K562 (cell line): Measurements from ENCODE around the gene MCIDAS. TPM values are rescaled to one million over a fixed set of nuclear protein-coding genes. Genes with fewer than 3 reads are reported as not detected.
A peak's percentile ranks its signal among the peaks of the same experiment; 100 is the strongest.

ENCODE experiments used
- ATF7 ChIP-seq: fragments of 450-650 bp; IDR thresholded peaks from 2 replicates; pipeline ENCODE4 v1.7.1; 2014; ENCODE audit warnings: mild to moderate bottlenecking, moderate library complexity
- MAZ ChIP-seq, 2 experiments: fragments of 450-650 bp in 1 of 2; sonication (generic) in 1 of 2; formaldehyde crosslinking; IDR thresholded peaks in 1 of 2; conservative IDR thresholded peaks in 1 of 2; 2 replicates each; pipeline versions ENCODE4 v1.4.0 to v1.5.0; 2020; ENCODE audit warnings: mild to moderate bottlenecking in 1 of 2, missing genetic modification reagents in 1 of 2
- SMAD4 ChIP-seq: fragments of 250-450 bp; sonication (Bioruptor Pico); conservative IDR thresholded peaks from 2 replicates; pipeline ENCODE4 v1.8.0; 2021; ENCODE audit warnings: inconsistent platforms, mild to moderate bottlenecking, moderate library complexity
- SMARCB1 ChIP-seq: IDR thresholded peaks from 2 replicates; pipeline ENCODE4 v1.6.1; 2011; ENCODE audit warnings: improper control_type of control experiment, low read depth; ENCODE audit not compliant: insufficient read length
- SMC3 ChIP-seq: conservative IDR thresholded peaks from 2 replicates; pipeline ENCODE4 v1.6.1; 2011; ENCODE audit warnings: low read depth, low read length, improper control_type of control experiment; ENCODE audit not compliant: insufficient read depth
- ZBTB5 ChIP-seq: fragments of 450-650 bp; IDR thresholded peaks from 2 replicates; pipeline ENCODE4 v1.6.1; 2017; ENCODE audit warnings: antibody characterized with exemption
- ZFP36 ChIP-seq: fragments of 150-350 bp; IDR thresholded peaks from 2 replicates; pipeline ENCODE4 v1.6.1; 2018; ENCODE audit warnings: low read length, low read depth; ENCODE audit not compliant: partially characterized antibody
- ZNF143 ChIP-seq: sonication (generic); formaldehyde crosslinking; IDR thresholded peaks from 2 replicates; pipeline ENCODE4 v1.9.0; 2022; ENCODE audit warnings: mild to moderate bottlenecking, missing genetic modification reagents
- ZNF174 ChIP-seq: fragments of 250-450 bp; sonication (Bioruptor Pico); IDR thresholded peaks from 2 replicates; pipeline ENCODE4 v1.4.0; 2020; ENCODE audit warnings: mild to moderate bottlenecking
- polyA plus RNA-seq, 8 experiments: library from polyadenylated mRNA; depleted of rRNA in 4 of 8; stranded (reverse) in 5 of 8; unstranded in 3 of 8; fragments of >200 nt; fragmentation: Nextera tagmentation in 2 of 8; fragmentation: Illumina TruSeq in 1 of 8; extraction: Ambion mirVana in 2 of 8; extraction: Trizol in 1 of 8; gene quantifications; 2 replicates each; pipeline versions ENCODE4 v1.2.1 to v1.2.3, GENCODE V29; 2011 to 2014; ENCODE audit warnings: inconsistent platforms in 1 of 8, missing spikeins in 1 of 8
- total RNA-seq, 7 experiments: library from RNA; depleted of rRNA in 6 of 7; stranded (reverse); fragments of >200 nt in 6 of 7; fragmentation: Illumina TruSeq in 2 of 7; extraction: Trizol in 2 of 7; gene quantifications; 2 replicates each; pipeline versions ENCODE4 v1.2.1 to v1.2.3, GENCODE V29; 2011 to 2021; ENCODE audit warnings: low replicate concordance in 1 of 7
- TF ChIP-seq, protein P1 (sequence below), 2 experiments: fragments of 450-650 bp; conservative IDR thresholded peaks; 2 replicates each; pipeline ENCODE4 v1.6.1; 2017; ENCODE audit warnings: mild to moderate bottlenecking in 2 of 2, moderate library complexity in 2 of 2
- TF ChIP-seq, protein P2 (sequence below), 2 experiments: fragments of 450-650 bp; IDR thresholded peaks; 2 replicates each; pipeline ENCODE4 v1.6.1; 2018; ENCODE audit warnings: mild to moderate bottlenecking in 2 of 2, low read depth in 1 of 2; ENCODE audit not compliant: partially characterized antibody in 2 of 2
- TF ChIP-seq, protein P3 (sequence below): fragments of 450-650 bp; formaldehyde crosslinking; IDR thresholded peaks from 2 replicates; pipeline ENCODE4 v1.4.0; 2020; ENCODE audit warnings: mild to moderate bottlenecking, moderate library complexity

Gene MCIDAS
- total and polyA plus RNA-seq, 9 of the 15 experiments (the other 6 are each of a cell fraction or from before 2014, with no cell fraction given) = 0.07 to 1.5 (median 0.69) TPM

- TF ChIP-seq, protein P1, sequence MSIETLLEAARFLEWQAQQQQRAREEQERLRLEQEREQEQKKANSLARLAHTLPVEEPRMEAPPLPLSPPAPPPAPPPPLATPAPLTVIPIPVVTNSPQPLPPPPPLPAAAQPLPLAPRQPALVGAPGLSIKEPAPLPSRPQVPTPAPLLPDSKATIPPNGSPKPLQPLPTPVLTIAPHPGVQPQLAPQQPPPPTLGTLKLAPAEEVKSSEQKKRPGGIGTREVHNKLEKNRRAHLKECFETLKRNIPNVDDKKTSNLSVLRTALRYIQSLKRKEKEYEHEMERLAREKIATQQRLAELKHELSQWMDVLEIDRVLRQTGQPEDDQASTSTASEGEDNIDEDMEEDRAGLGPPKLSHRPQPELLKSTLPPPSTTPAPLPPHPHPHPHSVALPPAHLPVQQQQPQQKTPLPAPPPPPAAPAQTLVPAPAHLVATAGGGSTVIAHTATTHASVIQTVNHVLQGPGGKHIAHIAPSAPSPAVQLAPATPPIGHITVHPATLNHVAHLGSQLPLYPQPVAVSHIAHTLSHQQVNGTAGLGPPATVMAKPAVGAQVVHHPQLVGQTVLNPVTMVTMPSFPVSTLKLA (conservative IDR thresholded peaks at IDR 0.05) = peak; percentile 33 to 35; a peak in 2 of 4 replicates
- TF ChIP-seq ZBTB5 (no peak), ZNF143 (CRISPR knock-in tag) (no peak), SMC3 (peak; percentile 58), ZFP36 (peak; percentile 18), MAZ (CRISPR knock-in tag; conservative IDR thresholded peaks at IDR 0.05 in 1 of 2, IDR thresholded peaks at IDR 0.05 in 1 of 2) (peak in 1 of 2 experiments; percentile 51; a peak in 1 of 4 replicates), SMARCB1 (no peak), ATF7 (no peak), SMAD4 (CRISPR knock-in tag) (no peak), ZNF174 (no peak)
- TF ChIP-seq, protein P2, sequence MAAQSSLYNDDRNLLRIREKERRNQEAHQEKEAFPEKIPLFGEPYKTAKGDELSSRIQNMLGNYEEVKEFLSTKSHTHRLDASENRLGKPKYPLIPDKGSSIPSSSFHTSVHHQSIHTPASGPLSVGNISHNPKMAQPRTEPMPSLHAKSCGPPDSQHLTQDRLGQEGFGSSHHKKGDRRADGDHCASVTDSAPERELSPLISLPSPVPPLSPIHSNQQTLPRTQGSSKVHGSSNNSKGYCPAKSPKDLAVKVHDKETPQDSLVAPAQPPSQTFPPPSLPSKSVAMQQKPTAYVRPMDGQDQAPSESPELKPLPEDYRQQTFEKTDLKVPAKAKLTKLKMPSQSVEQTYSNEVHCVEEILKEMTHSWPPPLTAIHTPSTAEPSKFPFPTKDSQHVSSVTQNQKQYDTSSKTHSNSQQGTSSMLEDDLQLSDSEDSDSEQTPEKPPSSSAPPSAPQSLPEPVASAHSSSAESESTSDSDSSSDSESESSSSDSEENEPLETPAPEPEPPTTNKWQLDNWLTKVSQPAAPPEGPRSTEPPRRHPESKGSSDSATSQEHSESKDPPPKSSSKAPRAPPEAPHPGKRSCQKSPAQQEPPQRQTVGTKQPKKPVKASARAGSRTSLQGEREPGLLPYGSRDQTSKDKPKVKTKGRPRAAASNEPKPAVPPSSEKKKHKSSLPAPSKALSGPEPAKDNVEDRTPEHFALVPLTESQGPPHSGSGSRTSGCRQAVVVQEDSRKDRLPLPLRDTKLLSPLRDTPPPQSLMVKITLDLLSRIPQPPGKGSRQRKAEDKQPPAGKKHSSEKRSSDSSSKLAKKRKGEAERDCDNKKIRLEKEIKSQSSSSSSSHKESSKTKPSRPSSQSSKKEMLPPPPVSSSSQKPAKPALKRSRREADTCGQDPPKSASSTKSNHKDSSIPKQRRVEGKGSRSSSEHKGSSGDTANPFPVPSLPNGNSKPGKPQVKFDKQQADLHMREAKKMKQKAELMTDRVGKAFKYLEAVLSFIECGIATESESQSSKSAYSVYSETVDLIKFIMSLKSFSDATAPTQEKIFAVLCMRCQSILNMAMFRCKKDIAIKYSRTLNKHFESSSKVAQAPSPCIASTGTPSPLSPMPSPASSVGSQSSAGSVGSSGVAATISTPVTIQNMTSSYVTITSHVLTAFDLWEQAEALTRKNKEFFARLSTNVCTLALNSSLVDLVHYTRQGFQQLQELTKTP (IDR thresholded peaks at IDR 0.05; ENCODE audit: low read depth in 1 of 2, partially characterized antibody in 2 of 2) = no peak
- TF ChIP-seq, protein P3, sequence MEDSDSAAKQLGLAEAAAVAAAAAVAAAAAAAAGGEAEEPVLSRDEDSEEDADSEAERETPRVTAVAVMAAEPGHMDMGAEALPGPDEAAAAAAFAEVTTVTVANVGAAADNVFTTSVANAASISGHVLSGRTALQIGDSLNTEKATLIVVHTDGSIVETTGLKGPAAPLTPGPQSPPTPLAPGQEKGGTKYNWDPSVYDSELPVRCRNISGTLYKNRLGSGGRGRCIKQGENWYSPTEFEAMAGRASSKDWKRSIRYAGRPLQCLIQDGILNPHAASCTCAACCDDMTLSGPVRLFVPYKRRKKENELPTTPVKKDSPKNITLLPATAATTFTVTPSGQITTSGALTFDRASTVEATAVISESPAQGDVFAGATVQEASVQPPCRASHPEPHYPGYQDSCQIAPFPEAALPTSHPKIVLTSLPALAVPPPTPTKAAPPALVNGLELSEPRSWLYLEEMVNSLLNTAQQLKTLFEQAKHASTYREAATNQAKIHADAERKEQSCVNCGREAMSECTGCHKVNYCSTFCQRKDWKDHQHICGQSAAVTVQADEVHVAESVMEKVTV = peak; percentile 93
- TF ChIP-seq, all 486 proteins: peak for 12
Observed at GRCh38 chr5:55172051-55172899, 54.8 kb downstream of the MCIDAS start (continued).
